ENCODE measurements around the gene FHOD3. TPM values are rescaled to one million over a fixed set of nuclear protein-coding genes. Genes with fewer than 3 reads are reported as not detected.

Gene FHOD3
- total RNA-seq, 1 experiment from 2014 or later, result 22.7 TPM

GRCh38 chr18:36325846-36326245, 28.3 kb downstream of the FHOD3 start:
- BruUV-seq (replicated peaks), result no TSS peak

GRCh38 chr18:36326771-36327170, 29.3 kb downstream of the FHOD3 start:
- intact Hi-C loops (cut with micrococcal nuclease; ENCODE audit: unreplicated experiment) (no loop called here), in situ Hi-C loops (cut with HindIII; ENCODE audit: low pct_unique_long_range_greater_than_20kb, low sequenced_read_pairs) (no loop called here)
- no peaks in the 10 kb centered on the region for H3K9me3 ChIP-seq (ENCODE audit: control insufficient read depth, insufficient read depth, low read depth, low read length)
- DNase-seq (ENCODE audit: low read depth, low spot score) (no peak), ATAC-seq (no peak)
- CTCF ChIA-PET, result no interaction called here
- no peaks in the 10 kb centered on the region for H3K27me3 ChIP-seq (ENCODE audit: control insufficient read depth, insufficient read depth, low read length)
- BruUV-seq (replicated peaks), result no TSS peak
- H3K36me3 ChIP-seq (ENCODE audit: control insufficient read depth, insufficient read depth, low read length), result no peaks in the 10 kb centered on the region
- no peaks in the 10 kb centered on the region for H3K4me1 ChIP-seq (ENCODE audit: control insufficient read depth, insufficient read depth, low read length)
- POLR2A ChIA-PET, result no interaction called here
- H3K27ac ChIP-seq (ENCODE audit: low read length), result no peak overlapping the region
- no peak overlapping the region for H3K4me3 ChIP-seq (ENCODE audit: low read depth in 2 of 2, low read length in 2 of 2)
- TF ChIP-seq REST (IDR thresholded peaks at IDR 0.05; ENCODE audit: insufficient read depth in 1 of 2, low read depth in 2 of 2, low read length in 1 of 2) (no peak), POLR2AphosphoS5 (IDR thresholded peaks at IDR 0.05; ENCODE audit: low read depth, low read length) (no peak), TCF7L2 (IDR thresholded peaks at IDR 0.05; ENCODE audit: low read depth, low read length) (no peak), SIN3A (IDR thresholded peaks at IDR 0.05; ENCODE audit: borderline replicate concordance, insufficient read depth, low read depth, low read length) (no peak), CTCF (IDR thresholded peaks at IDR 0.05) (no peak)

More at GRCh38 chr18:36325846-36326245, 28.3 kb downstream of the FHOD3 start:
- Histone ChIP-seq H3K27ac (ENCODE audit: low read length) (no peak overlapping the region), H3K27me3 (ENCODE audit: control insufficient read depth, insufficient read depth, low read length) (no peaks in the 10 kb centered on the region), H3K36me3 (ENCODE audit: control insufficient read depth, insufficient read depth, low read length) (no peaks in the 10 kb centered on the region), H3K4me3 (ENCODE audit: low read depth in 2 of 2, low read length in 2 of 2) (no peak overlapping the region), H3K9me3 (ENCODE audit: control insufficient read depth, insufficient read depth, low read depth, low read length) (no peaks in the 10 kb centered on the region), H3K4me1 (ENCODE audit: control insufficient read depth, insufficient read depth, low read length) (no peaks in the 10 kb centered on the region; the same call in 1 of the 2 replicates)
- in situ Hi-C loops (cut with HindIII; ENCODE audit: low pct_unique_long_range_greater_than_20kb, low sequenced_read_pairs), result no loop called here
- intact Hi-C loops (cut with micrococcal nuclease; ENCODE audit: unreplicated experiment), result no loop called here
- ChIA-PET CTCF (no interaction called here), POLR2A (no interaction called here)
- no peak for DNase-seq (ENCODE audit: low read depth, low spot score)
- no peak for ATAC-seq
- TF ChIP-seq REST (IDR thresholded peaks at IDR 0.05; ENCODE audit: insufficient read depth in 1 of 2, low read depth in 2 of 2, low read length in 1 of 2) (no peak), TCF7L2 (IDR thresholded peaks at IDR 0.05; ENCODE audit: low read depth, low read length) (no peak), CTCF (IDR thresholded peaks at IDR 0.05) (no peak), SIN3A (IDR thresholded peaks at IDR 0.05; ENCODE audit: borderline replicate concordance, insufficient read depth, low read depth, low read length) (no peak), POLR2AphosphoS5 (IDR thresholded peaks at IDR 0.05; ENCODE audit: low read depth, low read length) (no peak)

Measured in Panc1 (cell line).